Occipital lobe (tissue), 2 donors: ENCODE data around the gene ZNF675. TPM values are rescaled to one million over a fixed set of nuclear protein-coding genes. Genes with fewer than 3 reads are reported as not detected.
"Not testable (repeated sequence)": the region's sequence is repeated elsewhere in the genome, so short reads cannot be mapped to it uniquely, and the experiment has no call there.

ENCODE experiments used
- DNase-seq: peaks from one replicate; lab custom pipeline; 2025; lab: John Stamatoyannopoulos, UW
- total RNA-seq: library from RNA; depleted of rRNA; stranded (reverse); fragments of >200 nt; gene quantifications from one replicate; pipeline ENCODE4 v1.2.3, GENCODE V29; 2014

Gene ZNF675
- total RNA-seq, result 72.7 TPM

DNA sequence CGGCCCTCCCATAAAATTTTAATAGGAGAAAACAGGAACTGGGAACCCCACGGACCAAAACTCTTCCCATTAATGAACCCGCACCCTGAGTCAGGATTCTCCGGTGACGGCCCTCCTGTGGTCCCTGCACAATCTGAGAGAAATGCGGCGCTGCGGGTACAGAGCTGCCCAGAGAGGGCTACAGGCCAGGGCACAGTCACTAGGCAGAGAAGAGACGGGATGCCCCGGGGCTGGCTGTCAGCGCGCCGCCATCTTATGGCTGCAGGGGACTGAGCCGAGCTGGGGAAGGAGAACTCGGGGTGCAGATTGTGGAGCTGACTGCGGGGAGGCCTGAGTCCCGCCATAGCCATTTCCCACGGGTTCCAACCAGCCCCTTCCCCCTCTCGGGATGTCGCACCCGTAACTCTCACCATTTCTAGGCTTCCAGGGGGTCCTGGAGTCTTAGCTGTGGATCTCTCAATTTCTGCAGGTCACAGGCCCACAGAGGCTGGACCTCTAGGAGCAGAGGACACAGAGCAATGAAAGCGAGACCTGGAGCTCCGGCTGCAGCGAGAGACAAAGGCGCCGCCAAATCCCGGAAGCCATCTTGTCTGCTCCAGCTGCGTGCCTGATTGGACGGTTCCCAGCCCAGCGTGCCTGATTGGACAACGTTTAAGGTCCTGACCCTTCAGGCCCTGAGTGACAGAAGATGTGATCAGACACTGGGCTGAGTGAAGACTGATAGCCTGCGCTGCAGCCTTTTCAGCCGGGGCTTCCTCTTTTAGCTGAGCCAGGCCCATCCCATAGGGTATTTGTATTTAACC is at the start of gene ZNF675:
Gene ZNF675 (minus strand): TSS at position 592 of the 803 bp plus-strand sequence. CDS start 179 bp downstream, at position 413.
- peak; percentile 92 for DNase-seq

DNA sequence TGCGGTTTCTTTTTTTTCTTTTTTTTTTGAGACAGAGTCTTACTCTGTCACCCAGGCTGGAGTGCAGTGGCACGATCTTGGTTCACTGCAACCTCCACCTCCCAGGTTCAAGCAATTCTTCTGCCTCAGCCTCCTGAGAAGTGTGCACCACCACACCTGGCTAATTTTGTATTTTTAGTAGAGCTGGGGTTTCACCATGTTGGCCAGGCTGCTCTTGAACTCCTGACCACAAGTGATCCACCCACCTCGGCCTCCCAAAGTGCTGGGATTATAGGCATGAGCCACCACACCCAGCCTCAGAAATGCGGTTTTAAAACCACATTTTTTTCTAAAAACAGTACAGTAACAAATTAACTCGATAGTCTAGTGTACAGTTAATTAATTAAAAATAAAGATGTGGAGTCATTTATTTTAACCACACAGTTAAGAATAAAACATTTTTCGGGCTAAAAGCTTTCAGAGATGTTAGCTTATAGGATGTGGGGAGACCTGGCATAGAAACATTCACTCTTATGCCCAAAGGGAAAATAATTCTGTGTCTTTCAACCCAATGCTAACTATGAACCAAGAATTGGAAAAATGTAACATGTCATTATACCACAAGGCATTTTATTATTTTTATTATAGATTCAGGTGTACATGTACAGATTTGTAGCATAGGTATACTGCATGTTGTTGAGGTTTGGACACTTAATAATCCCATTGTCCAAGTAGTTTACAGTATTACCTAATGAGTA is 43.9 kb upstream of the ZNF675 start:
- DNase-seq, result not testable (repeated sequence)

DNA sequence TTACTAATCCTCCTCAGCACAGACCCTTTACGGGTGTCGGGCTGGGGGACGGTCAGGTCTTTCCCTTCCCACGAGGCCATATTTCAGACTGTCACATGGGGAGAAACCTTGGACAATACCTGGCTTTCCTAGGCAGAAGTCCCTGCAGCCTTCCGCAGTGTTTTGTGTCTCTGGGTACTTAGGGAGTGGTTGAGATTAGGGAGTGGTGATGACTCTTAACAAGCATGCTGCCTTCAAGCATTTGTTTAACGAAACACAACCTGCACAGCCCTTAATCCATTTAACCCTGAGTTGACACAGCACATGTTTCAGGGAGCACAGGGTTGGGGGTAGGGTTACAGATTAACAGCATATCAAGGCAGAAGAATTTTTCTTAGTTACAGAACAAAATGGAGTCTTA is 37.1 kb upstream of the ZNF675 start:
- DNase-seq, result not testable (repeated sequence)

DNA sequence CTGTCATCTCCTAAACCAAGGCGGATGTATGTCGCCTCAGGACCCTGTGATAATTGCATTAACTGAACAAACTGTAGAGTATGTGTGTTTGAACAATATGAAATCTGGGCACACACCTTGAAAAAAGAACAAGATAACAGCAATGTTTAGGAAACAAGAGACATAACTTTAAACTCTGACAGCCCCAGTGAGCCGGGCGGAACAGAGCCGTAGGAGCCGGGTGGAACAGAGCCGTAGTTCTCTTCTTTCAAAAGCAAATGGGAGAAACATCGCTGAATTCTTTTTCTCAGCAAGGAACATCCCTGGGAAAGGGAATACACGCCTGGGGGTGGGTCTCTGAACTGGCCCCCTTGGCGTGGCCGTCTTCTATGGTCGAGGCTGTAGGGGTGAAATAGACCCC is 31.8 kb upstream of the ZNF675 start:
- DNase-seq, result no peak

DNA sequence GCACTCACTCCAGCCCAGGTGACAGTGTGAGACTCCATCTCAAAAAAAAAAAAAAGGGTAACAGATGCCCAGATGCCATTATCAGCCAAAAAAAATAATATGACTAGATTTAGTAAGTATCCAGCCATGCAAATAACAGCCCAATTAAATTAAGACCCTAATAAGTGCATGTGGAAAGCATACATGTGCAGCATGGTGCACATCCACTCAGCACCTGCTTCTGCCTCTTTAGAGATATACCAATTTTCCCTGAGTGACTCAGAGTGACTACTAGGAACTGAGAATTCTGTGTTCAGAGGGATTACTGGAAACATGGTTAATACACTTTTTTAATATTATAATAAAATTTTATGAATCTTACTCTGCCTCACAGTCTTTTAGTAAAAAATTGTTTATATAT is 29.8 kb upstream of the ZNF675 start:
- no peak for DNase-seq

DNA sequence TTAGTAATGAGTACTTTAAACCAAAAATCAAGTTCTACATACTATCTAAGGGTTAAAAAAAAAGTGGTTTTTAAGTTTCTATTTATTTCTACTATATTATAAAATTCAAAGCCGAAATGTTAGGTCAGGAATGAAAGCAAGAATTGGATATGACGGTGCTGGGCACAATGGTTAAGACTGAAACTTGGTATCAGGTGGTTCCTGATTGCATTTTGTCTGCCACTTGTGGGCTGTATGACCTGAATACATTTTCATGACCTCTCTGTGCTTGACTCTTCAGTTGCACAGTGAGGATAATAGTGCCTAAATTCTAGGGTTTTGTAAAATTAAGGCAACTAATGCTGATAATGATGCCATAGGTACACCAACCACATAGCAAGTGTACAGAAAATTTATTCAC is 22.3 kb upstream of the ZNF675 start:
- no peak for DNase-seq

DNA sequence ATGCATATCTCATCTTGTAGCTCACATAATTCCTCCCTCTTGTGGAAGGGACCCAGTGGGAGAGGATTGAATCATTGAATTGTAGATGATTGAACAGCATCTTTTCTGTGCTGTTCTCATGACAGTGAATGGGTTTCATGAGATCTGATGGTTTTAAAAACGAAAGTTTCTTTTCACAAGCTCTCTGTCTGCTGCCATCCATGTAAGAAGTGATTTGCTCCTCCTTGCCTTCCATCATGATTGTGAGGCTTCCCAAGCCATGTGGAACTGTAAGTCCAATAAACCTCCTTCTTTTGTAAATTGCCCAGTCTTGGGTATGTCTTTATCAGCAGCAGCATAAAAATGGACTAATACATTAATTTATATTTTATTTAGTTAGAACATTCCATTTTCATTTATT is 19.6 kb upstream of the ZNF675 start:
- no peak for DNase-seq

DNA sequence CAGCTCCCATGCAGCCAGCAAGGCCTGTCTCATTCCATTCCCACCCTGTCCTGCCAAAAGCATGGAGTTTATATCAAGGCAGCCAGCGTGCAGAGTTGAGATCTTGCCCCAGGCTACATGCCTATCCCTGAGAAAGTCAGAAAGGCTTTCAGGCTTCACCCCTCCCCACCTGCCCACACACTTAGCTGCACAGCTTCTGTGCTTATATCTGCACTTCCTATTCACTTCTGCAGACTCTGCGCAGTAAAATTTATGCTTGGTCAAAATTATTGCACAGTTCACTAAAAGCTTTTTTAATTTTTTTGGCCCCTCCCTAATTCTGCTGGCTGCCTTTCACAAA is 12.5 kb upstream of the ZNF675 start:
- DNase-seq, result no peak

DNA sequence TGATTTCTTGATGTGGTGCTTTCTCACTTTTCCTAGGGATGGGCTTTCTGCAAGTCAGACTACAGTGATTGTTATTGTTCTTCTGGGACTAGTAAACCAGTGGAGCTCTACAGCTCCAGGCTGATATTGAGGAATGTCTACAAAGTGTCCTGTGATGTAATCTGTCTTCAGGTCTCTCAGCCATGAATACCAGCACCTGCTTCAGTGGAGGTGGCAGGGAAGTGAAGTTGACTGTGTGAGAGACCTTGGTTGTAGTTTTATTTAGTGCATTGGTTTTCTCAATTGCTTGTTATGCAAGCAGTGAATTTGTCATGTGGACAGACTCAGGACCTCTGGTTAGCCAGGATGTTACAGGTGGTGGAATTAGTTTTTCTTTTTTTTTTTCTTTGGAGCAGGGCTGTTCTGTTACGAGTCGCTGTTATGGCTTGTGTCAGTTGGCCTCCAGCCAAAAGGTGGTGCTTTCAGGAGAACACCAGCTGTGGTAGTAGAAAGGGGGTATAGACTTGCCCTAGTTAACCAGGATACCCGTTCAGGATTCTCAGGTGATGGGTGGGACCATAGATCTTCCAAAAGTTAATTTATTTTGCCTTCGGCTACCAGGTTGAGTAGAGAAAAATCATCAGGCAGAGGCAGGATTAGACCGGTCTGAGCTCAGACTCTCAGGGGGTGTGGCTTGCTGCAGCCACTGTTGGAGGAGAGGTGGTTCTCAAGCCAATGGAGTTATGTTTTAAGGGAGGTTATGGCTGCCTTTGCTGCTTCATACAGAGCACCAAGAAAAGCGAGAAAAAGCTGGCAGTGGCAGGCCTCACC is 11.9 kb upstream of the ZNF675 start:
- DNase-seq, result no peak

DNA sequence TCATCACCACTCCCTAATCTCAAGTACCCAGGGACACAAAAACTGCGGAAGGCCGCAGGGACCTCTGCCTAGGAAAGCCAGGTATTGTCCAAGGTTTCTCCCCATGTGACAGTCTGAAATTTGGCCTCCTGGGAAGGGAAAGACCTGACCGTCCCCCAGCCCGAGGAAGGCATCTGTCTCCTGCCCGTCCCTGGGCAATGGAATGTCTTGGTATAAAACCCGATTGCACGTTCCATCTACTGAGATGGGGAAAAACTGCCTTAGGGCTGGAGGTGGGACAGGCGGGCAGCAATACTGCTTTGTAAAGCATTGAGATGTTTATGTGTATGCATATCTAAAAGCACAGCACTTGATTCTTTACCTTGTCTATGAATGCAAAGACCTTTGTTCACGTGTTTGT is 5.9 kb upstream of the ZNF675 start:
- not testable (repeated sequence) for DNase-seq

DNA sequence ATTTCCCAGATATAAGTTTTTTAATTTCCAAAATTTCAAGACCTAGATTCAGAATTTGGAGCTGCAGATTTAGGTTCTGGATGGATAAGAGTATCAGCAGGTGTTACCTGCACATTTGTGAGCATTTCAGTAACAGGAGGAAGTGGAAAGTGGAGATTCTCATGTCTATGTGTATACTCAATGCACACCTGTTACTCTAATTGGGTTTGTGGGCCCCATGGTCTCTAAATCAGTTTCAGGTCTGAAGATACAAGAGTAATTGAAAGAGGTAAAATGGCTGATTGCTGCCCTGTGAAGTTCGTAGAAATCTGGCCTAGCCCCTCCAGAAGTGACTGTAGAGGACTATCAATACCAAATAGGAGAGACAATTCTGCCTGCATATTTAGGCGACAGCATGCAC is 13.9 kb downstream of the ZNF675 start:
- DNase-seq, result no peak

DNA sequence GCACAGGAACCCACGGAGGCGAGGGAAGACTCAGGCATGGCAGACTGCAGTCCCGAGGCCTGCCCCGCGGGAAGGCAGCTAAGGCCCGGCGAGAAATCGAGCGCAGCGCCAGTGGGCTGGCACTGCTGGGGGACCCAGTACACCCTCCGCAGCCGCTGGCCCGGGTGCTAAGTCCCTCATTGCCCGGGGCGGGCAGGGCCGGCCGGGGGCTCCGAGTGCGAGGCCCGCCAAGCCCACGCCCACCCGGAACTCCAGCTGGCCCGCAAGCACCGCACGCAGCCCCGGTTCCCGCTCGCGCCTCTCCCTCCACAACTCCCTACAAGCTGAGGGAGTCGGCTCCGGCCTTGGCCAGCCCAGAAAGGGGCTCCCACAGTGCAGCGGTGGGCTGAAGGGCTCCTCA is 18.4 kb downstream of the ZNF675 start:
- DNase-seq, result not testable (repeated sequence)

DNA sequence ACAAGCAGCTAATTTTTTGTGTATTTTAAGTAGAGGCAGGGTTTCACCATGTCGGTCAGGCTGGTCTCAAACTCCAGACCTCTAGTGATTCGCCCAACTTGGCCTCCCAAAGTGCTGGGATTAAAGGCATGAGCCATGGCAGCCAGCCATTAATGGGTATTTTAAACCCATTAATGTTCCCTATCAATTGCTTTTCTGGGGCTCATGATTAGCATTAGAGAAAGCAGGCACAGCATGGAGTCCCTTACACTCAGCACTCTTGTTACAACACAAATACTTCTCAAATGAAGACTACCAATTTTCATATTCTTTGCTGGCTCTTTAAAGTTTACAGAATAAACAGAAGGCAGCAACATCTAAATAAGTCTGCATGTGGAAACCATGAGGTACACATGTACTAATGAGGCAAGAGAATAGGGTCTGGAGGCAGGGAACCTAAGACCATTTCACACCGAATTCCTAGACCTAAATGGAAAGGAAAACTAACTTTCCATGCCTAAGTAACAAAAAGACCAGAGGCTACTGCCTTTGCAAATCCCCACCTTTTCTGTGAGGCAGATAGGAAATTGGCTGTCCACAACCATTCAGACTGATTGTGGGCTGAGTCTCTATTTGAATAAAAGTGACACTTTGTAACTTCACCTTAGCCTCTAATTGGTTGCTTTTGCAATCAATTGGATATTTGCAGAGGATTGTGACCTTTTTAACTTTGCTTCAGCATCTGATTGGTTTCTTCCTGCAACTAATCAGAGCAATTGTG is 21.2 kb downstream of the ZNF675 start:
- DNase-seq, result no peak

DNA sequence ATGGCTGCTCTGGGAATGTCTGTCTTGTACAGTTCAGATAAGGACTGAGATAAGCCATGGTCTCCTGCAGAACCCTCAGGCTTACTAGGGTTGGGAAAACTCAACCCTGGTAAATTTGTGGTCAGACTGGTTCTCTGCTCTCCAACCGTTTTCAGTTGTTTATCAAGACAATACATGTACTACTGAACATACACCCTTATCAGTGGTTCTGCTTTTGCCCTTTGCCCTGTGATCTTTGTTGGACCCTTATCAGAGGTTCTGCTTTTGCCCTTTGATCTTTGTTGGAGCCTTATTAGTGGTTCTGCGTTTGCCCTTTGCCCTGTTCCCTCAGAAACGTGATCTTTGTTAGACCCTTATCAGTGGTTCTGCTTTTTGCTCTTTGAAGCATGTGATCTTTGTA is 37.2 kb downstream of the ZNF675 start:
- DNase-seq, result not testable (repeated sequence)

Other genes with a start within 250 kb of the ZNF675 start
- gene ZNF681, start 71.7 kb upstream of the ZNF675 start, total RNA-seq, result 25.7 TPM
- 13.3 TPM for gene ZNF726, start 227.7 kb upstream of the ZNF675 start, total RNA-seq